LoVo (cell line): ENCODE results near the gene PRPF8.

ENCODE experiments used
- DNase-seq: peaks from one replicate; pipeline ENCODE4 v3.0.0-alpha.2; 2016; ENCODE audit warnings: low spot score

Gene PRPF8

DNA sequence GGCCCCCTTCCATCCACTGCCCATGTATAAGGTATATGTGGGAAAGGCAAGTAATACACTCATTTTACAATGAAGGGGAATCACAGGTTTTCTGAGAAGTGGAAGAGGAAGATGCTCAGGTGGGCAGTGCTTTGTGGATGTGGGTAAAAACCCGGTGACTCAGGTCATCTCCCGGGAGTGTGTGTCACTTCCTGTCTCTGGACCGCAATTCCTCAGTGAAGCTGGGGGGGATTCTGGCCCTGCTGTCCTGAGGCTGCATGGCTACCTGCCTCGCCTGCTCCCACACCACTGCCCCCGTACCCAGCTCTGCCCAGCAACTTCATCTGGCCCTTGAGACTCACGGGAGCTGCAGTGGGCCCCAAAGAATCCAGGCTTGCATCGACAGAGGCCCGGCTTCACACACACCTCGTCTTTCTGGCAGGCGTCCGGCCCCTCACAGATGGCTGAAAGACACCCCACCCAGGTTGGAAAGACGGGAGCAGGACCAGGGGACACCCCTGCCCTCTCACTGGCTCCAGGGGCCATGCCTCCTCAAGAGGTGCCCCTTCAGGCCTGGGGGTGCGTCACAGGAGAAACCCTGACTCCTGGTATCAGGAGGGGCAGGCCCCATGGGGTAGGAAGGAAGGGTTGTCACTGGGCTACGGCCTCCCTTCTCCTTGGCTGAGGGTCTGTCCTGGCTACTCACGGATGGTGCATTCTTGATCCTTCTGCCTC is 40.0 kb downstream of the PRPF8 start:
- no peak for DNase-seq

DNA sequence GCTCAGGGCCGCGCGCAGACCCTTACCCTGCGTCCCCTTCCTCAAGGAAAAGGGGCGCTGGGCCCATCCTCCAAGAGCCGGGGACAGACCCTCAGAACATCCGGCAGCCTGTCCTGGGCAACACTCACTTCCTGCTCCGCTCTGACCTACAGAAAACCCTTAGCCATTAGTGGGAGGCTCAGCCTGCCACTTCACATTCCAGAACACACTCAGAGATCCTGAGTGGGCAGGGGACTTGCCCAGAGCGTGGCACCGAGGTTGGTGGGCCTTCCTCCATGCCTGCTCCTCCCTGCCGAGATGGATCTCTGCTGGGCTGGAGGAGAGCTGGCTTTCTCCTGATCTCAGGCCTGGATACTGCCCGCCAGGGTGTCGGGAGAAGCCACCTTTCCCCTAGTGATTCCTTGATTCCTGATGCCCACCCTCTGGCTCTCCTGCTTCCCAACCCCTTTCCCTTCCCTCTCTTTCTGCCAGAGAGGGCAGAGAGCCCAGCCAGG is 40.6 kb downstream of the PRPF8 start:
- DNase-seq = no peak

DNA sequence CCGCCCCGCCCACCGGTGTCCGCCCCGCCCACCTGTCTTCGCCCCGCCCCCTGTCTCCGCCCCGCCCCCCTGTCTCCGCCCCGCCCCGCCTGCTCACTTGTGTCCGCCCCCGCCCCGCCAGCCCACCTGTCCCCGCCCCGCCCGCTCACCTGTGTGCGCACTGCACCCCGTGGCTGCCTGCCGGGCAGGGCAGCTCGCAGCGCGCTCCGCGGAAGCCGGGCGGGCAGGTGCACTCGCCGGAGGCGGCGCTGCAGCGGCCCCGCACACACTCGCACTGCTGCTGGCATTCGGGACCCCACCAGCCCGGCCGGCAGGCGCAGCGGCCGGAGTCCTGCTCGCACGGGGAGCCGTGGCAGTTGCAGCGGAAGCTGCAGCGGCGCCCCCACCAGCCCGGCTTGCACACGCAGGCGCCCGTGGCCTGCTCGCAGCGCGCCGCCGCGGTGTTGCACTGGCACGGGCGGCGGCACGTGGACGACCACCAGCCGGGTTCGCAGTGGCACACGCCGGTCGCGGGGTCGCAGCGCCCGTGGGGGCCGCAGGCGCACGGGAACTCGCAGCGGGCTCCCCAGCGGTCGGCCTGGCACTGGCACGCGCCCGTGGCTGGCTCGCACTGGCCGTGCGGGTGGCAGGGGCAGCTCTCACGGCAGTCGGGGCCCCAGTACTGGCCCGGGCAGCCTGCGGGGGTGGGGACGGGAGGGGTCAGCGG is 41.2 kb downstream of the PRPF8 start:
- DNase-seq = peak; percentile 61

DNA sequence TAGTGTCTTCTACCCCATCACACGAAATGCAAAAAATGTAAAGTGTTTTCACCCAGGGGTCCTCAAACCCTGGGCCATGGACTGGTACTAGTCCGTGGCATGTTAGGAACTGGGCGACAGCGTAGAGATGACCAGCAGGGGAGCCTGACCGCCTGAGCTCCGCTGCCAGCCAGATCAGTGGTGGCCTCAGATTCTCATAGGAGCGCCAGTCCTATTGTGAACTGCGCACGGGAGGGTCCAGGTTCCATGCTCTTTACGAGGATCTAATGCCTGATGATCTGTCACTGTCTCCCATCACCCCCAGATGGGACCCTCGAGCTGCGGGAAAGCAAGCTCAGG is 43.6 kb downstream of the PRPF8 start:
- DNase-seq = no peak

DNA sequence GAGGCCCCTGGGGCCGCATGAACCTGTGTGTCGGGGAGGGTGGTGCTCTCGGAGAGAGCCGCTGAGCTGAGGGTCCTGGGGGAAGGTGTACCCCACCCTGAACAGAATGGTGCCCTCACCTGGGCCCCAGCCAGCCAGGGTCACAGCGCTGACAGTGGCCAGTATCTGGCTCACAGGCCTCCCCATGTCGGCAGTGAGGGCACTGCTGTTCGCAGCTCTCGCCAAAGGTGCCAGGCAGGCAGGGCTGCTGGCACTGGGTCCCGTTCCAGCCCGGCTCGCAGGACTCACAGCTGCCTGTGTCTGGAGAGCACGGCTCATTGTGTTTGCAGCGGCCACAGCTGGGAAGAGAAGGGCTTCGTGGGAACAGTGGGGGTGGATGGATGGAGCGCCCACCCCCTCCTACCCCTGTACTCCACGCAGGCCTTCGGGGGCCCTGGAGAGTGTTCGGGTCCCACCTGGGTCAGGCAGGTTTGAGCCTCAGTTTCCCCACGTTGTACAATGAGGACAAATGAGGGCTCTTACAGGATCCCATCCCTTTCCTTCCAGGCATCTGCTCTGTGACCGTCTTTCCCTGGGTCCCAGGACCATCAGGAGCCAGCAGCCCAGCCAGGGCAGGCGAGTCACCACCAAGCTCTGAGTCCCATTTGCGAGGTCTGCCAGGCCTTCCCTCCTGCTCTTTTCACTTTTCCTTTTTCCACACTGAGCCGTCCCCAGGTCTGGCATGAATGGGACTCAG is 44.2 kb downstream of the PRPF8 start:
- no peak for DNase-seq

DNA sequence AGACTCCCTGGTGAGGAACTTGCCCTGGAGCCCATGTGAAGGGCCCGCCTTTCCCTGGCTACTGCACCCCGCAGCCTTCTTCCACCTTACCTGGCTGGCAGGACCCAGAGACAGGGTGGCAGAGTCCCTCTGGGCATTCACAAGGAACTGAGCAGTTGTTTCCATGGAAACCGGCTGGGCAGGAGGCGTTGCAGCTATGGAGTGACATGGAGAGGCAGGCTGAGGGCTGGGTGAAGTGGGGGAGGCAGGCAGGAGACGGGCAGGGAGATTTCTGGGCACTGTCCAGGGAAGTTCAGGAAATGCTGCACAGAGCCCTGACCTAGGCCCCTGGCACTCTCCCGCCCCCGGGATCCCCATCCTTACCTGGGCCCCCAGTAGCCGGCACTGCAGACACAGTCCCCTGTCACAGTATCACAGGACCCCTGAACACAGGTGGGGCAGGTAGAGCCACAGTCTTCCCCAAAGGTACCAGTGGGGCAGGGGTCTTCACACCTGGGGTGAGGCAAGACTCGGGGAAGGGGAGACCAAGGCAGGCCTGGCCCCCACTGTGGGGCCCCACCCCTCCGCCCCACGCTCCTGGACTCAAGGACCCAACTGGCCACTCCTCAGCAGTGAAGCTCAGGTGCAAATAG is 45.0 kb downstream of the PRPF8 start:
- DNase-seq = no peak

DNA sequence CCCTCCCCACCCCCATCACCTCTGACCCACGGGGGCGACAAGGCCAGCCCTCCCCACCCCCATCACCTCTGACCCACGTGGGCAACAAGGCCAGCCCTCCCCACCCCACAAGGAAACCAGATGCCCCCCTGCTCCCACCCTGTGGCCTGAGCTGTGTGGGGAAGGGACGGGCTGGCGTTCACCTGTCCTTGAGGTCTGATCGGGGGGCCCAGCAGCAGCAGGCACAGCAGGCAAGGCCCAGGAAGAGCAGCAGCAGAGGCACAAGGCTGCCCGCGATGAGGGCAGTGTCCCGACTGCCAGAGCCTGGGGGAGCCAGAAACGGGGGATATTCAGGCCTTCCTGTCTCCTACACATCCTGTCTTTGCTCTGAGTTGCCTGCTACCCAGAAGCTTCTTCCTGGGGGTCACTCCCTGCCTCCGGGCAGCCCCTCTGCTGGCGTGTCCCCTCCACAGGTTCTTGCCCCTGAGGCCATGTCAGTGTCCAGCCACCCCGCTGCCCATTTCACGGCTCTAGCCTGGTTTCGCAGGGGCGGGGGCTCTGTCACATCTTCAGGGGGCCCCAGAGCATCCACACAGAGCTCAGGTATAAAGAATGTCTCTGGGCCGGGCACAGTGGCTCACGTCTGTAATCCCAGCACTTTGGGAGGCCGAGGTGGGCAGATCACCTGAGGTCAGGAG is 45.9 kb downstream of the PRPF8 start:
- no peak for DNase-seq

DNA sequence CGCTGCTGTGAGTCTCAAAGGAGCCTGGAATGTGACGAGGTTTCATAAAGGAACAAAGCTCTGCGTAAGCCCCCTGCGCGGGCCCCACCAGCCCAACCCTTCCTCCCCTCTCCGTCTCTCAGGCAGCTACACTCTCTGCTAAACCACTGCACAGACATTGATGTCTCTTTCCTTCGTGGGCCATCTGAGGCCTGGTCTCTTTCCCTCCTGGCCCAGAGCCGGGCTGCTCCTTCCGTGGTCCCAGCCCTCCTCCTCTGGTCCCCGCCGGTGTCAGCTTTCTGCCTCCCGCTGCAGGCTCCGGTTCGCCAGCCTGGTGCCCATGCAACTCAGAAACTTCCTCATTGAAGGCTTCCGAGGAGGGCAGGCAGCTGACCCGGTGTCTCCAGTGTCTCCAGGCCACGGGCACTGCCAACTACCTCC is 46.5 kb downstream of the PRPF8 start:
- DNase-seq = no peak

DNA sequence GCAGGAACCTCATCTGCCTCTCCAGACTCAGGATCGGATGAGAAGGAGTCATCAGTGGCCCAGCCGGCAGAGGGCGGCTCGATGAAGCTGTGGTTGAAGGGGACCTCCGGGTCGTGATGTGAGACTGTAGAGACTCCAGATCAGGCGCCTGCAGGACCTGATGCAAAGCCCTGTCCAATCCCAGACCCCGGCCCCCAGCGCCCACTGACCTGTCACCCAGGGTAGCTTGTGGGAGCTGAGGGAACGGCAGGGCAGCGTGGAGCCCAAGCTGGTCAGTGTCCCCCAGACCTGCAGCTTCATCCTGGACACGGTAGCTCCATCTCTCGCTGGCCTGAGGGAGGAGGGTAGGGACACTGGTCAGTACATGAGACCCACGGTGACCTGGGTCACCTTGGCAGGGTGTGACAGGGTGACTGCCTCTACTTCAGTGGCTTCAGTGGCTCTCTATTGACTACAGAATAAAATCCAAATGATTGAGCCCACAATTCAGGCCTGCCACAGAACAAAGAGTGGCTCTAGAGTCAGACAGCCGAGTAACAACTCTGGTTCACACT is 47.9 kb downstream of the PRPF8 start:
- DNase-seq = no peak

DNA sequence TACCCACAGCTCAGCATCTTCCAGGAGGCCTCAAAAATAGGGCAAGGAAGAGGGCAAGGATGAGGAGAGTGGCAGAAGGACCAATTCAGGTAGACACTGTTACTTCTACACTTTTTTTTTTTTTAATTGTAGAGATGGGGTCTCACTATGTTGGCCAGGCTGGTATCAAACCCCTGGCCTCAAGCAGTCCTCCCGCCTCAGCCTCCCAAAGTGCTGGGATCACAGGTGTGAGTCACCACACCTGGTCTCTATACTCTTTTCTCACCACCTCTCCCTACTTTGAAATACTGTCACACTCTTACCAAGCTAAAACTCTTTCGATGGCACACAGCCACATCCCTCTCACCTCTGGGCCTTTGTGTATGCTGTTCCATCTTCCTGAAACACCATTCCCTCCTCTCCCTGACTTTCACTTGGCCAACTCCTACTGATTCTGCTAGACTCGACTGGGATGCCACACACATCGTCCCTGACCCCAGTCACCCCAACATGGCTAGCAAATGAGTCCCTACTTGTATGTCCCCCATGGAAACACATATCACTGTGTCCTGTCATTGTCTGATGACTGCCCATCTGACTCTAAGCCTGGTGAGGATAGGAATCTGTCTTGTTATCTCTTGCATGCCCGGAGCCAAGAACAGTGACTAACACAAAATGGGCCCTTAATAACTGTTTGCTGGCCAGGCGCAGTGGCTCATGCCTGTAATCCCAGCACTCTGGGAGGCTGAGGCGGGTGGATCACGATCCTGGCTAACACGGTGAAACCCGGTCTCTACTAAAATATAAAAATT is 48.8 kb downstream of the PRPF8 start:
- DNase-seq = no peak

DNA sequence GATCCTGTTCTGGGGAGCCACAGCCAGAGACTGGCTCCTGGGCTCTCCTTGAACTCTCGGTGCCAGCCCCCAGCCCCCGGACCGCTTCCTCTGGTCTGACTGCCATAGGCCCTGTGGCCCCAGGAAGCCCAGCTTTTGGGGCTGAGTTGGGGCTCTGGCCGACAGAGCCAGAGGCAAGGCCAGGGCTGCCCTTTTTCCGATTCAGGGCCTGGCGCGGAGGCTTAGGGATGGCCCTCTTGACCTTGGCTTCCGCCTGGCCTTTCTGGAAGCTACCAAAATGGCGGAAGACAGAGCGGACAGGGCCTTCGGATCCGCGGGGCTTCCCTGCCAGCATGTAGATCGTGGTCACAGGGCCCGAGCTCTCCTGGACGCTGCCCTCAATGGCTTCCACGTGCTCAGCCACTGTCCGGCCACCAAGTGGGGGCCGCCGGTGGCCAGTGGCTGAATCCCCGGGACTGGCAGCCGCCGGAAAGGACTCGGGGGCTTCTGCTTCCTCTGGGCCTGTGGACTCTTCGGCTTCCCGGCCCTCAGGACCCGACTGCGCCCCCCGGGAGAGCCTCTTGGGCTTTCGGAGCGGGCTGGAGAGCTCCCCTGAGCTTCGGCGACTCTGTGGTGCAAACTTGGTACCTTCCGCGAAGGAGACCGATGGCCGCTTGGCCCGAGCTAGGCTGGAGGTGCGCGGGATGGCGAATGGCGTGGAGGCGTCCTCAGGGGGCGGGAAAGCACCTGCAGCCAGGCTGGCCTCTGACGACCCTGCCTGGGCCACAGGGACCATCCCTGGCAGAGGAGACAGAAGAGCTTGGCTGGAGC is 49.6 kb downstream of the PRPF8 start:
- no peak for DNase-seq

DNA sequence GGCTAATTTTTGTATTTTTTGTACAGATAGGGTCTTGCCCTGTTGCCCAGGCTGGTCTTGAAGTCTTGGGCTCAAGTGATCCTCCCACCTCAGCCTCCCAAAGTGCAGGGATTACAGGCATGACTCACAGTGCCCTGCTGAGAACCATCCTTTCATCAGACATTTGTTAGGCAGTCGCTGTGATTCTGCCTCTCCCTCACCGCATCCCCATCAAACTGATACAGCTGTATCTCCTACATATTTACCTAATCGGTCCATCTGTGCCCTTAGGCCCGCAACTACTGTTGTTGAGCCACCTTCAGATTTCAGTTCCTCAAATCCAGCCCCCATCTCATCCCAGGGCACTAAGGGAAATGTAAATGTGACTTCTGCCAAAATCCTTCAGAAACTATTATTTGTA is 54.0 kb downstream of the PRPF8 start:
- DNase-seq = no peak

DNA sequence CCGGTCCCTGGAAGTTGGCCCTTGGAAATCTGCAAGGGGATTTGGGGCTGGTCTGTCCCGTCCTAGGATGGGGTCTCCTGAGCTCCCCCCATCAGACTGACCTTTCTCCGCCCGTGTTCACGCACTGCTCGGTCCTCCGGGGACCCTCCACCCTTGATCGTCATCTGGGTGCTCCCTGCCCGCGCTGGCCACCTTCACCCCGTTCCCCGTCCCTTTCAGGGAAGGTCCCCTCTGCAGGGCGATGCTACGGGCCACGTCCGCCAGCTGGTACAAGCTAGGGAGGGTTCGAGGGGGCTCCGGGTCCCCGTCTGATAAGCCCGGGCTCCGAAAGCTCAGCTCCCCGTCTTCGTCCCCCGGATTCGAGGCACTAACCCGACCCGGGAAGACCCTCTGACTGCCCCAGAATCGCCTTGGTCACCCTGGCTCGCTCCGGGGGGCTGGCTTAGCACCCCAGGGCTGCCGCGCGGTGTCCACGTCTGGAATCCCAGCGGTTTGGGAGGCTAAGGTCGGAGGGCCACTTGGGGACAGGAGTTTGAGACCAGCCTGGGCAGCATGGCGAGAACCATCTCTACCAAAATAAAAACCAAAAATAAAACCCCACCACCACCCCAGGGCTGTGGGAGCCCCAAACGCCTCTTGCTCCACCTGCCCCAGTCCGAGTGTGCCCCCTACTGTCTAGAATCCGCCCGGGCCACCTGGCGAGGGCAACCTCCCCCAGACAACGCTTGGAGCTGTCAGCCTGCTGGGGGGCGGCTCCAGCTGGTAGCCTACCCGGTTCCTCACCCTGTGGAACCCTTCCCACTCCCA is 55.0 kb downstream of the PRPF8 start:
- DNase-seq = no peak

DNA sequence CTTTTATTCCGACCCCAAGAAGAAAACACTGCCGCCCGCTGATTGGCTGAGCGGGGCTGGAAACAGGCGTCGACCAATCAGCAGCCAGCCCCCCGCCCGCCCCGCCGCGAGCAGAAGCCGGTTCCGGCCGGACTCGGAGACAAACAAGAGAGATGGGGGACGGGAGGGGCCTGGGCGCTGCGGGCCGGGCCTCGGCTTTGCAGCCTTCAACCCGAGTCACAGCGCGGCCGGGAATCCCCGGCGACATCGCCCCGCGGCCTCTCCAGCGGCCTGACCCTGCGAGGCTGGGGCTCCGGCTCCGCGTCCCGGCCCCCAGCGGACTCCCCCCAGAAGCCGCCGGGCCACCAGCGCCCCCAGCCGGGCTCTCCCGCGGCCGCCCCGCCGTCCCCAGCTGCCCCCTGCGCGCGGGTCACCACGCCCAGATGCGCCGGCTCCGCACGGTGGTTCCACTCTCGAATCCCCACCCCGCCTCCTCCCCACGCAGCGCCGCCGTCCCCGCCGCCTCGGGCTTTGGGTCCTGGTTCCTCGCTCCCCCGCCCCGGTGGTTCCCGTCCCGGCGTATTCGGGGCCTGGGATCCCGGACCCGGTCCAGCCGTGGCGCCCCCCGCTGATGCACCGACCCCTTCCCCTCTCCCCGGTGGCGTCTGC is 55.7 kb downstream of the PRPF8 start:
- DNase-seq = peak; percentile 89

DNA sequence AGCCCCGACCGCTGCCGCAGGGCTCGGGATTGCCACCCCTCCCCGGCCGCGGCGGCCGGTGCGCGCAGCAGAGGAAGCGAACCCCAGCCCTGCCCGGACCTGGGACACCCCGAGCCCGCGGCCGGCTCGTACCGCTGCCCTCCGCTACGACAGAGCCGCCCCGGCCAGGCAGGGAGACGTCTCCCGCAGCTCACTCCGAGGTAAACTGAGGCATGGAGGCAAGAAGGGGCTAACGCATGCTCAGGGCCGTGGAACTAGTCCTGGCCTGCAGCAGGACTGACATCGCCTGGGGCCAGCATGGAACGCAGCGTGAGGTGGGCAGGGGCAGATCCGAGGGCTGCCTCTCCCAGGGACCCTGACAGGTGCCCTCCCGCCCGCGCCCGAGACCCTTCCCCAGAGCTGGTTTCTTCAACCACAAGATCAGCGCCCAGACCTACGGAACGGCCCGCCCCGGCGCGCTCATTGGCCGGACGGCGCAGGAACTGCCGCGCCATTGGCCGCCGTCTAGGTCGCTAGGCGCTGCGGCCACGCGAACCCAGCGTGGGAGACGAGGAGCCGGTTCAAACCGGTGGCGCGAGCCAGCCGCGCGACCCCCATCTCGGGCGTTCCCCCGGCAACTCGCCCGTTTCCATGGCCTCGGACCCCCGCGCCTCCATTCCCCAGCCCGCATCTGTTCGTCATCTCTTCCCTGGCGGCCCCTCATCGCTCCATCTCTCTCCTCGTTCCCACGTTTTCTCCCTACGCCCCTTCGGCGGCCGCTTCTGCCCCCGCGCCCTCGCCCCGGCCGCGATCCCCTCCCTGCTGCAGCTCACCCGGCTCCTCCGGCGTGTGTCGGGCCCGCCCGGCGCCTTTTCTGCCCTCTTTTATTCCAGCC is 56.4 kb downstream of the PRPF8 start, which contains the start of gene SLC43A2:
Gene SLC43A2 (minus strand): TSS at position 853 of the 874 bp plus-strand sequence. CDS start 960 bp downstream, outside the sequence.
- peak; percentile 83 for DNase-seq

DNA sequence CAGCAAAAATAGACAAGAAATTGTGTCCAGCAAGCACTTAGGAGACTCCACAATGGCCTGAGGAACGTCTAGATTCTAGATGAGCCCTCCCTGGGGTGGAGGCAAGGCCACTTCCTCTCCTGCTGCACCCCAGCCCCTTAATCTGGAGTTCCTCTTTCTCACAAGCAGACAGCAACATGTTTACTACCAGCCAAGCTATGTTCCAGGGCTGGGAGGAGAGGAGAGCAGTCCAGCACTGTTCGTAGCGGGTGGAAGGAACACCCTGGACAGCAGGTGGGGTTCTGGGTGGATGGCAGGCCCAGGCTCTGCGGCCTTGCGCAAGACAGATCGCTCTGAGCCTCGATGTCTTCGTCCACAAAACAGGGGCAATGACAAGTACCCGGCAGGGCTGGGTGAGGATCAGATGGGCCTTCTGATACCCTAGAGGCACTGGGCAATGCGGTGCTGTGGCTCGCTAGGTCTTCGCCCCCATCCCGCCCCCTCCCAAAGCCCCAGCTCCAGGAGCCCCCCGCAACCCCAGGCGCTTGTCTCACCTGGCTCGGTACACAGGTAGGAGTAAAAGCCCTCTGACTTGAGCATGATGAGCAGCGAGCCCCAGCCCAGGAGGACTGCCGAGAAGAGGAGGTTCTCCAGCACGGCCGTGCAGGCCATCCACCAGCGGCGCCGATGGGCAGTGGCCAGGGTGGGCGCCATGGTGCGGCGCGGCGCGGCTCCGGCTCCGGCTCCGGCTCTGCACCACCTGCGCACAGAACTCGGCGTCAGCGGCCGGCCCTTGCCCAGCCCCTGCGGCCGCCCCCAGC is 57.3 kb downstream of the PRPF8 start:
- DNase-seq = no peak

DNA sequence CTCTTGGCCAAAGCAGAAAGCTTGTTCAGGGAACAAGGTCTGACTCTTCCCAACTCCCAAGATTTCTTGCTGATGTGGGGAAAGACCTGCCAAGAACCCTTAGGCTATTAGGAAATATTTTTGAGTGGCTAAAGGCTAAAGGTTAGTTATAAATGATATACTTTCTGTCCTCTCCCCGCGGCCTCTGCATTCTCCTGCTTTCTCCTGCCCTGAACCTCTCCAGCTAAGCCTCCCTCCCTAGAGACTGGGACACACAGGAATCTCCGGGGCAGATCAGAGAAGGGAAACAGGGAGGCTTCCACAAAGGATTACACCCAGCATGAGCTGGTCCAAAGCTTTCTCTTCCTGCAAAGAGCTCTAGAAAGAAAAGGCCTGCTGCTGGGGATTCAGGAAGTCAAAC is 58.3 kb downstream of the PRPF8 start:
- DNase-seq = no peak
